HG03571 (cell line): Measurements from ENCODE around the gene CLCN1.

ENCODE experiments used
- ATAC-seq: cut with Tn5 transposase; IDR thresholded peaks from one replicate; pipeline ENCODE4 v1.9.1; 2021; ENCODE audit not compliant: unreplicated experiment

The CLCN1 gene

GRCh38 chr7:143331179-143331801 lies 15.4 kb downstream of the CLCN1 start:
- no peak for ATAC-seq

- ATAC-seq = no peak
Observed at GRCh38 chr7:143334244-143334643, 18.3 kb downstream of the CLCN1 start.

GRCh38 chr7:143337216-143337615 lies 21.3 kb downstream of the CLCN1 start:
- ATAC-seq = no peak

DNA sequence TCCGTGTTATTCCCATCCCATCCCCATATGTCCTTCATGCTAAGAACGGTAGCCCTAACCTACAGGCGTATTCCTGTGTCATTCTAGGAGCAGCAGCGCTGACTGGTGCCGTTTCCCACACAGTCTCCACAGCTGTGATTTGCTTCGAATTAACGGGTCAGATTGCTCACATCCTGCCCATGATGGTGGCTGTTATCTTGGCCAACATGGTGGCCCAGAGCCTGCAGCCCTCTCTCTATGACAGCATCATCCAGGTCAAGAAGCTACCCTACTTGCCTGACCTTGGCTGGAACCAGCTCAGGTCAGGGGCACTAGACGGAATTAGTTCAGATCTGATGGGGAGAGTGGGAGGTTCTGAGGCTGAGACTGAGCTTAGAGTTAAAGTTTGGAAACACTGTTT lies 25.9 kb downstream of the CLCN1 start:
- no peak for ATAC-seq

DNA sequence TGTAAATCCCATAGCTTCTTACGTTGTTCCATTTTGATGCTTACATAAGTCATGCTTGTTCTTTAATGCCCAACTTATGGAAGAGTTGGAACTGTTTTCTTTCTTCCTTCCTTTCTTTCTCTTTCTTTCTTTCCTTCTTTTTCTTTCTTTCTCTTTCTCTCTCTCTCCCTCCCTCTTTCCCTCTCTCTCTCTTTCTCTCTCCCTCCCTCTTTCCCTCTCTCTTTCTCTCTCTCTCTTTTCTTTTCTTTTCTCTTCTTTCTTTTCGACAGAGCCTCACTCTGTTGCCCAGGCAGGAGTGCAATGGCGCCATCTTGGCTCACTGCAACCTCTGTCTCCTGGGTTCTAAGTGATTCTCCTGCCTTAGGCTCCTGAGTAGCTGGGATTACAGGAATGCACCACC lies 27.7 kb downstream of the CLCN1 start:
- ATAC-seq = no peak

DNA sequence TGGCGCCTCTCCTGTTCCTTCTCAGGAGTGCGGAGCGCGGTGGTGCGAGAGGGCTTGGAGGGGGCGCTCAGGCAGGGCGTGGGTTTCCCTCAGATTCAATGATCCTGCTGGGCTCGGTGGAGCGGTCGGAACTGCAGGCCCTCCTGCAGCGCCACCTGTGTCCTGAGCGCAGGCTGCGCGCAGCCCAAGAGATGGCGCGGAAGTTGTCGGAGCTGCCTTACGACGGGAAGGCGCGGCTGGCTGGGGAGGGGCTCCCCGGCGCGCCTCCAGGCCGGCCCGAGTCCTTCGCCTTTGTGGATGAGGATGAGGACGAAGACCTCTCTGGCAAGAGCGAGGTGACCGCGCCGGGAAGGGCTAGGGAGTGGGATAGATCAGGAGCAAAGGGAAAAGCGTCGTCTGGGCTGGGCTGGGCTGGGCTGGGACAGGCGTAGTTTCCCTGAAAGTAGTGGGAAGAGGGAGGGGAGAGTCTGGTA lies 29.6 kb downstream of the CLCN1 start:
- ATAC-seq = no peak

- ATAC-seq = no peak
Observed at GRCh38 chr7:143346018-143346417, 30.1 kb downstream of the CLCN1 start.

- no peak for ATAC-seq
Observed at GRCh38 chr7:143347950-143348349, 32.0 kb downstream of the CLCN1 start.

DNA sequence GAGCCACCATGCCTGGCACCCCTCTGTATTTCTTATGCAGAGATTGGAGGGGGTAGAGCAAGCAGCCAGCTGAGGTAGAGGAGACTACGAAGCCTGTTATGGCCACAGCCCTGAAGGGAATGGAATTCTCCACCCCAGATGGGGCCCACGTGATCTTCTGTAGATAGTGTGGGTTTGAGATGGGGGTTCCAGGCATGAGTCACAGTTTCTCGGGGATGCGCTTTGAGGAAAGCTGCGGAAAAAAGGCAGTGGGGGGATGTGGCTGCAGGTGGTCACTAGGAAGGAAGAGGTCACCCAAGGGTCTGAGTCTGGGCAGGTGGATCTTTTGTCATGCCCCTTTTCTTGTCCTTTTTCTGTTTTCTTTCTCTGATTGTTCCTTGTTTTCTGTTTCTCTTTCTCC lies 35.1 kb downstream of the CLCN1 start:
- no peak for ATAC-seq

- ATAC-seq = no peak
Observed at GRCh38 chr7:143351574-143351973, 35.7 kb downstream of the CLCN1 start.

- no peak for ATAC-seq
Observed at GRCh38 chr7:143352531-143353002, 36.7 kb downstream of the CLCN1 start.

DNA sequence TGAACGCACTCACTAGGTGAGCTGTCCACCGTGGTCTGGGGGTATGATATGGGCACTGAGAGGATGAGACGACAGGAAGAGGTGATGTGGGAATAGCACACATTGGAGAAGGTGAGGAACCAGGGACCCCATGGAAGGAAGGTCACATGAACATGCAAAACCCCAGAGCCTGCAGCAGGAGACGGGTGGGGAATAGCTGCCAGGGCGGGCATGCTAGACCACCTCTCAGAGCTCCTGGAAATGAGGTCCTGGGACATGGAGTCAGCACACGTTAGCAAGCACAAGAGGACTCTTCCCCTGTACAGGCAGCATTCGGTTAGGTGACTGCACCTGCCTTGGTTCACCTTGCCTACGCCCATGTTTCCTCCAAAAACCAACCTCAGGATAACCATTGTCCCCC lies 38.5 kb downstream of the CLCN1 start:
- no peak for ATAC-seq

GRCh38 chr7:143354965-143355364 lies 39.1 kb downstream of the CLCN1 start:
- no peak for ATAC-seq

- no peak for ATAC-seq
Observed at GRCh38 chr7:143355450-143356385, 39.8 kb downstream of the CLCN1 start.

- ATAC-seq = no peak
Observed at GRCh38 chr7:143356414-143357050, 40.6 kb downstream of the CLCN1 start.

- no peak for ATAC-seq
Observed at GRCh38 chr7:143358626-143359025, 42.7 kb downstream of the CLCN1 start.

- no peak for ATAC-seq
Observed at GRCh38 chr7:143359771-143360353, 44.0 kb downstream of the CLCN1 start.

- ATAC-seq = no peak
Observed at GRCh38 chr7:143360788-143361551, 45.1 kb downstream of the CLCN1 start.

- no peak for ATAC-seq
Observed at GRCh38 chr7:143361552-143362130, 45.7 kb downstream of the CLCN1 start.
